A549 (cell line): ENCODE measurements around the gene TPI1.

Experiments
- E2F6 ChIP-seq: IDR thresholded peaks from 2 replicates; pipeline ENCODE4 v1.6.1; 2012; ENCODE audit warnings: low read depth, borderline replicate concordance
- EHMT2 ChIP-seq: fragments of 200-600 bp; sonication (generic); IDR thresholded peaks from 2 replicates; pipeline ENCODE4 v1.6.1; 2016; ENCODE audit warnings: antibody characterized with exemption, low read depth, mild to moderate bottlenecking, moderate library complexity
- HDAC2 ChIP-seq: fragments of 200-600 bp; sonication (generic); IDR thresholded peaks from 2 replicates; pipeline ENCODE4 v1.6.1; 2016
- JUNB ChIP-seq: fragments of >200 bp; sonication (Bioruptor Twin); formaldehyde crosslinking; IDR thresholded peaks from 2 replicates; pipeline ENCODE4 v1.6.1; 2016
- POLR2A ChIP-seq: IDR thresholded peaks from 2 replicates; pipeline ENCODE4 v1.6.1; 2012; ENCODE audit warnings: mild to moderate bottlenecking, low read length
- RCOR1 ChIP-seq: fragments of 150-350 bp; IDR thresholded peaks from 2 replicates; pipeline ENCODE4 v1.6.1; 2014; ENCODE audit warnings: antibody characterized with exemption, low read length, low read depth
- TF ChIP-seq, protein P1 (sequence below): fragments of >200 bp; sonication (Bioruptor Twin); formaldehyde crosslinking; IDR thresholded peaks from 3 replicates; pipeline ENCODE4 v1.5.1; 2016
- TF ChIP-seq, protein P2 (sequence below): fragments of >200 bp; sonication (Bioruptor Twin); formaldehyde crosslinking; IDR thresholded peaks from 3 replicates; pipeline ENCODE4 v1.6.1; 2016

DNA sequence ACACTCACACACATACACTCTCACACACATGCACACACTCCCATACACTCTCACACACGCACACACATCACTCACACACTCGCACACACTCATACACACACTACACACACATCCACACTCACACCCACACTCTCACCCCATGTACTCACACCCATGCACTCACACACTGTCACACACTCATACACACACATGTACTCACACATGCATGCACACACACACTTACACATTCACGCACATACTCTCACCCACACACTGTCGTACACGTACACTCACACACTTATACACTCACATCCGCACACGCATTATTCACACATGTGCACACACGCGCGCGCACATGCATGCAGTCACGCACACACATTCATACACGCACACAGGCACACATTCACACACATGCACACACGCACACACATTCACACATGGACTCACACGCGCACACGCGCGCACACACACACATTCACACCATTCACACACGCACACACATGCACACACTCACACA lies 49.6 kb upstream of the TPI1 start:
- TF ChIP-seq POLR2A, result no peak
- TF ChIP-seq, protein P1, sequence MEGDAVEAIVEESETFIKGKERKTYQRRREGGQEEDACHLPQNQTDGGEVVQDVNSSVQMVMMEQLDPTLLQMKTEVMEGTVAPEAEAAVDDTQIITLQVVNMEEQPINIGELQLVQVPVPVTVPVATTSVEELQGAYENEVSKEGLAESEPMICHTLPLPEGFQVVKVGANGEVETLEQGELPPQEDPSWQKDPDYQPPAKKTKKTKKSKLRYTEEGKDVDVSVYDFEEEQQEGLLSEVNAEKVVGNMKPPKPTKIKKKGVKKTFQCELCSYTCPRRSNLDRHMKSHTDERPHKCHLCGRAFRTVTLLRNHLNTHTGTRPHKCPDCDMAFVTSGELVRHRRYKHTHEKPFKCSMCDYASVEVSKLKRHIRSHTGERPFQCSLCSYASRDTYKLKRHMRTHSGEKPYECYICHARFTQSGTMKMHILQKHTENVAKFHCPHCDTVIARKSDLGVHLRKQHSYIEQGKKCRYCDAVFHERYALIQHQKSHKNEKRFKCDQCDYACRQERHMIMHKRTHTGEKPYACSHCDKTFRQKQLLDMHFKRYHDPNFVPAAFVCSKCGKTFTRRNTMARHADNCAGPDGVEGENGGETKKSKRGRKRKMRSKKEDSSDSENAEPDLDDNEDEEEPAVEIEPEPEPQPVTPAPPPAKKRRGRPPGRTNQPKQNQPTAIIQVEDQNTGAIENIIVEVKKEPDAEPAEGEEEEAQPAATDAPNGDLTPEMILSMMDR, result no peak
- TF ChIP-seq, protein P2, sequence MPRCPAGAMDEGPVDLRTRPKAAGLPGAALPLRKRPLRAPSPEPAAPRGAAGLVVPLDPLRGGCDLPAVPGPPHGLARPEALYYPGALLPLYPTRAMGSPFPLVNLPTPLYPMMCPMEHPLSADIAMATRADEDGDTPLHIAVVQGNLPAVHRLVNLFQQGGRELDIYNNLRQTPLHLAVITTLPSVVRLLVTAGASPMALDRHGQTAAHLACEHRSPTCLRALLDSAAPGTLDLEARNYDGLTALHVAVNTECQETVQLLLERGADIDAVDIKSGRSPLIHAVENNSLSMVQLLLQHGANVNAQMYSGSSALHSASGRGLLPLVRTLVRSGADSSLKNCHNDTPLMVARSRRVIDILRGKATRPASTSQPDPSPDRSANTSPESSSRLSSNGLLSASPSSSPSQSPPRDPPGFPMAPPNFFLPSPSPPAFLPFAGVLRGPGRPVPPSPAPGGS, result no peak
- no peak for TF ChIP-seq RCOR1
- no peak for TF ChIP-seq HDAC2
- TF ChIP-seq JUNB, result no peak
- no peak for TF ChIP-seq E2F6
- no peak for TF ChIP-seq EHMT2
